DND-41 (cell line): ENCODE results near the gene TNIK.
"Not testable (repeated sequence)": the region's sequence is repeated elsewhere in the genome, so short reads cannot be mapped to it uniquely, and the experiment has no call there.

Experiments used
- ATAC-seq: fragments of 200-7000 bp; cut with Tn5 transposase; 3 replicates; pipeline ENCODE4 v1.9.1; 2021; ENCODE audit warnings: low read depth; ENCODE audit not compliant: insufficient read depth
- DNase-seq: peaks from one replicate; pipeline ENCODE4 v3.0.0-alpha.2; 2020
- H2AFZ ChIP-seq: 2 replicates; pipeline ENCODE4 v1.6.0; 2012; ENCODE audit warnings: low read depth, low read length
- H3K27ac ChIP-seq: 2 replicates; pipeline ENCODE4 v1.5.1; 2012; ENCODE audit warnings: low read length, inconsistent platforms
- H3K27me3 ChIP-seq: fragments of 200-600 bp; sonication (generic); 2 replicates; pipeline ENCODE4 v1.6.0; 2012; ENCODE audit warnings: low read length, mild to moderate bottlenecking, inconsistent platforms; ENCODE audit not compliant: insufficient read depth, poor library complexity
- H3K36me3 ChIP-seq: 2 replicates; pipeline ENCODE4 v1.5.1; 2012; ENCODE audit warnings: low read length, inconsistent platforms; ENCODE audit not compliant: insufficient read depth
- H3K4me1 ChIP-seq: 2 replicates; pipeline ENCODE4 v1.5.1; 2012; ENCODE audit warnings: mild to moderate bottlenecking, low read length; ENCODE audit not compliant: insufficient read depth
- H3K4me2 ChIP-seq: 2 replicates; pipeline ENCODE4 v1.6.0; 2012; ENCODE audit warnings: mild to moderate bottlenecking, moderate library complexity, low read length, inconsistent platforms; ENCODE audit not compliant: insufficient read depth
- H3K4me3 ChIP-seq, 2 experiments: fragments of 200-600 bp in 1 of 2; shearing (Covaris generic) in 1 of 2; 2 replicates each; pipeline ENCODE4 v1.5.1; 2012 to 2016; ENCODE audit warnings: inconsistent platforms in 2 of 2, low read length in 2 of 2, mild to moderate bottlenecking in 2 of 2, low read depth in 1 of 2, moderate library complexity in 1 of 2
- H3K79me2 ChIP-seq: 2 replicates; pipeline ENCODE4 v1.6.0; 2012; ENCODE audit warnings: low read length, inconsistent platforms; ENCODE audit not compliant: insufficient read depth
- H3K9ac ChIP-seq: 2 replicates; pipeline ENCODE4 v1.6.0; 2012; ENCODE audit warnings: low read depth, mild to moderate bottlenecking, inconsistent platforms, low read length, moderate library complexity
- H3K9me3 ChIP-seq: 2 replicates; pipeline ENCODE4 v1.5.1; 2012; ENCODE audit warnings: low read length, moderate library complexity, mild to moderate bottlenecking, inconsistent platforms; ENCODE audit not compliant: insufficient read depth, severe bottlenecking
- H4K20me1 ChIP-seq: 2 replicates; pipeline ENCODE4 v1.6.0; 2012; ENCODE audit warnings: low read length; ENCODE audit not compliant: insufficient read depth
- CTCF ChIP-seq: IDR thresholded peaks from 2 replicates; pipeline ENCODE4 v1.5.1; 2012; ENCODE audit warnings: borderline replicate concordance, low read length, moderate library complexity, mild to moderate bottlenecking; ENCODE audit not compliant: poor library complexity, severe bottlenecking; ENCODE audit errors: extremely low read depth
- EZH2 ChIP-seq: IDR thresholded peaks from 3 replicates; pipeline ENCODE4 v1.6.1; 2012; ENCODE audit warnings: borderline replicate concordance, low read depth, mild to moderate bottlenecking, moderate library complexity, low read length, inconsistent platforms; ENCODE audit not compliant: severe bottlenecking

The TNIK gene

GRCh38 chr3:171369156-171369555 is 91.0 kb downstream of the TNIK start:
- H3K4me2 ChIP-seq = no peak overlapping the region
- H3K79me2 ChIP-seq = no peaks in the 10 kb centered on the region
- H2AFZ ChIP-seq = no peak overlapping the region
- H3K27me3 ChIP-seq = no peaks in the 10 kb centered on the region
- H3K36me3 ChIP-seq = no peaks in the 10 kb centered on the region
- H3K9me3 ChIP-seq = no peaks in the 10 kb centered on the region
- no peak for TF ChIP-seq CTCF
- TF ChIP-seq EZH2 = no peak
- DNase-seq (no peak), ATAC-seq (no peak)
- H3K9ac ChIP-seq = no peak overlapping the region
- no peak overlapping the region for H3K4me3 ChIP-seq
- H4K20me1 ChIP-seq = no peaks in the 10 kb centered on the region
- no peak overlapping the region for H3K27ac ChIP-seq
- no peaks in the 10 kb centered on the region for H3K4me1 ChIP-seq

GRCh38 chr3:171366738-171367137 is 93.5 kb downstream of the TNIK start:
- H3K9ac ChIP-seq, H3K4me1 ChIP-seq, H2AFZ ChIP-seq, H3K27ac ChIP-seq, H4K20me1 ChIP-seq, H3K36me3 ChIP-seq, ATAC-seq, H3K4me2 ChIP-seq, DNase-seq, H3K9me3 ChIP-seq, H3K4me3 ChIP-seq, H3K27me3 ChIP-seq, H3K79me2 ChIP-seq: not testable (repeated sequence)

GRCh38 chr3:171366043-171366442 is 94.2 kb downstream of the TNIK start:
- H3K4me2 ChIP-seq = no peak overlapping the region
- no peak overlapping the region for H3K4me3 ChIP-seq
- no peaks in the 10 kb centered on the region for H4K20me1 ChIP-seq
- H2AFZ ChIP-seq = no peak overlapping the region
- no peak overlapping the region for H3K9ac ChIP-seq
- TF ChIP-seq CTCF (no peak), EZH2 (no peak)
- no peaks in the 10 kb centered on the region for H3K36me3 ChIP-seq
- H3K79me2 ChIP-seq = no peaks in the 10 kb centered on the region
- no peak overlapping the region for H3K27ac ChIP-seq
- DNase-seq = no peak
- H3K9me3 ChIP-seq = no peaks in the 10 kb centered on the region
- ATAC-seq = no peak
- H3K27me3 ChIP-seq = no peaks in the 10 kb centered on the region
- no peaks in the 10 kb centered on the region for H3K4me1 ChIP-seq

- Histone ChIP-seq H3K9me3 (no peaks in the 10 kb centered on the region), H3K4me1 (no peaks in the 10 kb centered on the region), H3K36me3 (no peaks in the 10 kb centered on the region), H3K9ac (no peak overlapping the region), H3K27me3 (no peaks in the 10 kb centered on the region), H3K4me3 (no peak overlapping the region), H4K20me1 (no peaks in the 10 kb centered on the region), H2AFZ (no peak overlapping the region), H3K79me2 (no peaks in the 10 kb centered on the region), H3K27ac (no peak overlapping the region), H3K4me2 (no peak overlapping the region)
- ATAC-seq (no peak), DNase-seq (no peak)
- TF ChIP-seq CTCF (no peak), EZH2 (no peak)
Observed at GRCh38 chr3:171365489-171365888, 94.7 kb downstream of the TNIK start.
